OCI-LY7 (cell line): Measurements from ENCODE around the gene OR6J1. TPM values are rescaled to one million over a fixed set of nuclear protein-coding genes. Genes with fewer than 3 reads are reported as not detected.

Experiments used
- BruUV-seq: library from RNA; stranded (reverse); fragments of 400-500 nt; replicated peaks from 2 replicates; lab custom pipeline; 2021; lab: Mats Ljungman, UMichigan
- CTCF ChIA-PET: fragments of 300-600 bp; sonication (Branson Sonifier 250); formaldehyde crosslinking; loops from one replicate; lab custom pipeline; 2022; ENCODE audit warnings: antibody characterized with exemption; ENCODE audit not compliant: unreplicated experiment; lab: Charles Lee
- POLR2A ChIA-PET: fragments of 300-600 bp; sonication (Branson Sonifier 250); formaldehyde crosslinking; loops from one replicate; lab custom pipeline; 2022; ENCODE audit warnings: antibody characterized with exemption; lab: Charles Lee
- DNase-seq: peaks from one replicate; pipeline ENCODE4 v3.0.0-alpha.2; 2015; ENCODE audit warnings: low spot score
- H2AFZ ChIP-seq: fragments of 200-600 bp; sonication (generic), shearing (Covaris generic); 2 replicates; pipeline ENCODE4 v1.6.1; 2014; ENCODE audit warnings: mild to moderate bottlenecking, antibody characterized with exemption, low read length, moderate library complexity
- H3K27ac ChIP-seq: fragments of 200-600 bp; sonication (generic); 2 replicates; pipeline ENCODE4 v1.5.1; 2014; ENCODE audit warnings: mixed run types, low read depth, mild to moderate bottlenecking, moderate library complexity, low read length, inconsistent platforms; ENCODE audit not compliant: poor library complexity, severe bottlenecking
- H3K36me3 ChIP-seq: fragments of 200-600 bp; sonication (generic); 2 replicates; pipeline ENCODE4 v1.6.1; 2014; ENCODE audit warnings: mild to moderate bottlenecking, antibody characterized with exemption, low read length, moderate library complexity, mixed read lengths; ENCODE audit not compliant: insufficient read depth
- H3K4me1 ChIP-seq: fragments of 200-600 bp; sonication (generic); 2 replicates; pipeline ENCODE4 v1.5.1; 2014; ENCODE audit warnings: mild to moderate bottlenecking, low read length; ENCODE audit not compliant: insufficient read depth, poor library complexity, severe bottlenecking
- H3K4me2 ChIP-seq: fragments of 200-600 bp; sonication (generic); 2 replicates; pipeline ENCODE4 v1.6.1; 2014; ENCODE audit warnings: mild to moderate bottlenecking, low read length
- H3K4me3 ChIP-seq: fragments of 200-600 bp; sonication (generic); 2 replicates; pipeline ENCODE4 v1.5.1; 2014; ENCODE audit warnings: mild to moderate bottlenecking, low read depth, low read length; ENCODE audit not compliant: poor library complexity, severe bottlenecking
- H3K79me2 ChIP-seq: fragments of 200-600 bp; sonication (generic); 2 replicates; pipeline ENCODE4 v1.6.1; 2016; ENCODE audit warnings: low read depth, mild to moderate bottlenecking, low read length, moderate library complexity, mixed read lengths; ENCODE audit not compliant: insufficient read depth
- H3K9me2 ChIP-seq: fragments of 200-600 bp; sonication (generic); 2 replicates; pipeline ENCODE4 v1.6.1; 2016; ENCODE audit warnings: mild to moderate bottlenecking, low read length, mixed read lengths; ENCODE audit not compliant: insufficient read depth
- H3K9me3 ChIP-seq: fragments of 200-600 bp; sonication (generic); 2 replicates; pipeline ENCODE4 v1.6.1; 2014; ENCODE audit warnings: mild to moderate bottlenecking, mixed run types, low read length, mixed read lengths
- H4K20me1 ChIP-seq: fragments of 200-600 bp; sonication (generic); 2 replicates; pipeline ENCODE4 v1.6.1; 2014; ENCODE audit warnings: mild to moderate bottlenecking, antibody characterized with exemption, low read length, moderate library complexity, mixed read lengths; ENCODE audit not compliant: insufficient read depth
- CTCF ChIP-seq: fragments of 200-600 bp; sonication (generic); conservative IDR thresholded peaks from 2 replicates; pipeline ENCODE4 v1.5.1; 2014; ENCODE audit warnings: mild to moderate bottlenecking, antibody characterized with exemption, low read length, moderate library complexity, mixed read lengths
- EZH2phosphoT487 ChIP-seq: fragments of 200-600 bp; sonication (generic); IDR thresholded peaks from 2 replicates; pipeline ENCODE4 v1.6.1; 2018; ENCODE audit warnings: low read depth, borderline replicate concordance, mild to moderate bottlenecking, mixed run types, antibody characterized with exemption, low read length, moderate library complexity, mixed read lengths
- intact Hi-C: fragments of 100-400 bp; cut with micrococcal nuclease; formaldehyde crosslinking; loops from one replicate; pipeline ENCODE4 v1.10.0; 2022; ENCODE audit not compliant: unreplicated experiment
- total RNA-seq, 2 experiments: library from RNA; depleted of rRNA in 1 of 2; stranded (reverse); fragments of >200 nt in 1 of 2; shearing (Covaris generic) in 1 of 2; gene quantifications; 2 replicates each; pipeline ENCODE4 v1.2.3, GENCODE V29; 2014 to 2022

Gene OR6J1
- total RNA-seq, 2 experiments from 2014 or later: not detected

- Histone ChIP-seq H3K27ac (no peak overlapping the region), H3K36me3 (no peaks in the 10 kb centered on the region), H3K9me2 (no peaks in the 10 kb centered on the region), H3K9me3 (no peaks in the 10 kb centered on the region), H3K79me2 (no peaks in the 10 kb centered on the region), H3K4me3 (no peak overlapping the region), H4K20me1 (no peaks in the 10 kb centered on the region), H3K4me2 (no peak overlapping the region), H2AFZ (no peak overlapping the region), H3K4me1 (no peaks in the 10 kb centered on the region)
- DNase-seq: no peak
- no peak for TF ChIP-seq CTCF
- no peak for TF ChIP-seq EZH2phosphoT487
- POLR2A ChIA-PET: no interaction called here
- BruUV-seq: no TSS peak
- intact Hi-C loops: no loop called here
- CTCF ChIA-PET: no interaction called here
These were observed 14.8 kb downstream of the OR6J1 start for GRCh38 chr14:22629361-22629760.

- TF ChIP-seq CTCF: no peak
- no peak for TF ChIP-seq EZH2phosphoT487
- H3K4me3 ChIP-seq: no peak overlapping the region
- H3K9me2 ChIP-seq: no peaks in the 10 kb centered on the region
- intact Hi-C loops: no loop called here
- no peak overlapping the region for H2AFZ ChIP-seq
- H3K79me2 ChIP-seq: no peaks in the 10 kb centered on the region
- ChIA-PET CTCF (no interaction called here), POLR2A (no interaction called here)
- no peaks in the 10 kb centered on the region for H3K9me3 ChIP-seq
- no peaks in the 10 kb centered on the region for H3K36me3 ChIP-seq
- no peak overlapping the region for H3K27ac ChIP-seq
- H3K4me1 ChIP-seq: no peaks in the 10 kb centered on the region
- DNase-seq: no peak
- BruUV-seq: no TSS peak
- H3K4me2 ChIP-seq: no peak overlapping the region
- no peaks in the 10 kb centered on the region for H4K20me1 ChIP-seq
These were observed 16.5 kb downstream of the OR6J1 start for GRCh38 chr14:22627506-22628263.

- Histone ChIP-seq H3K4me3 (no peak overlapping the region), H3K4me1 (no peaks in the 10 kb centered on the region), H3K9me3 (no peaks in the 10 kb centered on the region), H2AFZ (no peak overlapping the region), H3K36me3 (no peaks in the 10 kb centered on the region), H3K4me2 (no peak overlapping the region), H3K9me2 (no peaks in the 10 kb centered on the region), H3K27ac (no peak overlapping the region), H3K79me2 (no peaks in the 10 kb centered on the region), H4K20me1 (no peaks in the 10 kb centered on the region)
- ChIA-PET CTCF (no interaction called here), POLR2A (interaction anchor here (0.7 kb wide), 1 partner anchor 10 kb away, joined by 3 read pairs; no protein-coding TSS in a partner anchor)
- no peak for DNase-seq
- intact Hi-C loops: no loop called here
- TF ChIP-seq CTCF: no peak
- TF ChIP-seq EZH2phosphoT487: no peak
- no TSS peak for BruUV-seq
These were observed 17.6 kb downstream of the OR6J1 start for GRCh38 chr14:22626590-22626989.
